Fibroblast of skin of scalp (primary cell): ENCODE data around the gene GMDS.
"Not testable (repeated sequence)": the region's sequence is repeated elsewhere in the genome, so short reads cannot be mapped to it uniquely, and the experiment has no call there.

ENCODE experiments used
- DNase-seq: peaks from one replicate; pipeline ENCODE4 v3.0.0-alpha.2; 2013

GMDS gene

GRCh38 chr6:1851681-1852456, 393.5 kb downstream of the GMDS start:
- no peak for DNase-seq

- no peak for DNase-seq
Observed at GRCh38 chr6:1850840-1851157, 394.6 kb downstream of the GMDS start.

- no peak for DNase-seq
Observed at GRCh38 chr6:1850121-1850839, 395.1 kb downstream of the GMDS start.

- DNase-seq, result no peak
Observed at GRCh38 chr6:1849691-1850090, 395.7 kb downstream of the GMDS start.

GRCh38 chr6:1848752-1849151, 396.7 kb downstream of the GMDS start:
- no peak for DNase-seq

GRCh38 chr6:1846611-1847010, 398.8 kb downstream of the GMDS start:
- no peak for DNase-seq

- not testable (repeated sequence) for DNase-seq
Observed at GRCh38 chr6:1845543-1845942, 399.9 kb downstream of the GMDS start.

GRCh38 chr6:1842334-1842733, 403.1 kb downstream of the GMDS start:
- no peak for DNase-seq

GRCh38 chr6:1841136-1841535, 404.3 kb downstream of the GMDS start:
- DNase-seq, result no peak

- no peak for DNase-seq
Observed at GRCh38 chr6:1840491-1841121, 404.8 kb downstream of the GMDS start.

- DNase-seq, result no peak
Observed at GRCh38 chr6:1839361-1839760, 406.0 kb downstream of the GMDS start.

GRCh38 chr6:1838604-1839213, 406.7 kb downstream of the GMDS start:
- DNase-seq, result peak; percentile 75

GRCh38 chr6:1837826-1838225, 407.6 kb downstream of the GMDS start:
- DNase-seq, result no peak

- DNase-seq, result no peak
Observed at GRCh38 chr6:1836690-1837089, 408.7 kb downstream of the GMDS start.

GRCh38 chr6:1834646-1835516, 410.5 kb downstream of the GMDS start:
- no peak for DNase-seq

GRCh38 chr6:1834207-1834606, 411.2 kb downstream of the GMDS start:
- no peak for DNase-seq

- no peak for DNase-seq
Observed at GRCh38 chr6:1832844-1833787, 412.3 kb downstream of the GMDS start.

- DNase-seq, result no peak
Observed at GRCh38 chr6:1832358-1832757, 413.0 kb downstream of the GMDS start.

GRCh38 chr6:1827984-1828793, 417.2 kb downstream of the GMDS start:
- DNase-seq, result no peak

GRCh38 chr6:1825926-1826325, 419.5 kb downstream of the GMDS start:
- no peak for DNase-seq
